SK-N-SH treated with all-trans-retinoic acid at 6 μM for 48 hours (cell line): ENCODE results near the gene GRM7.

Source experiments
- ATAC-seq: fragments of 200-7000 bp; cut with Tn5 transposase; 3 replicates; pipeline ENCODE4 v1.9.1; 2020; ENCODE audit warnings: mild to moderate bottlenecking, moderate library complexity
- ZFP3 ChIP-seq: fragments of 250-450 bp; sonication (Bioruptor Pico); IDR thresholded peaks from 2 replicates; pipeline ENCODE4 v1.5.0; 2020; ENCODE audit warnings: mild to moderate bottlenecking, moderate library complexity
- ZNF8 ChIP-seq: fragments of 450-650 bp; formaldehyde crosslinking; IDR thresholded peaks from 2 replicates; pipeline ENCODE4 v1.5.0; 2020; ENCODE audit warnings: mild to moderate bottlenecking, moderate library complexity
- TF ChIP-seq, protein P1 (sequence below): fragments of 250-450 bp; sonication (Bioruptor Pico); IDR thresholded peaks from 2 replicates; pipeline ENCODE4 v1.5.1; 2020; ENCODE audit warnings: low read depth, mild to moderate bottlenecking, moderate library complexity
- TF ChIP-seq, protein P2 (sequence below): fragments of 250-450 bp; sonication (Bioruptor Pico); IDR thresholded peaks from 2 replicates; pipeline ENCODE4 v1.8.0; 2020; ENCODE audit warnings: mild to moderate bottlenecking, moderate library complexity, borderline replicate concordance

The GRM7 gene

GRCh38 chr3:7790141-7790540 lies 929.2 kb downstream of the GRM7 start:
- TF ChIP-seq ZNF8 (CRISPR knock-in tag) (no peak), ZFP3 (CRISPR knock-in tag) (no peak)
- TF ChIP-seq, protein P1, sequence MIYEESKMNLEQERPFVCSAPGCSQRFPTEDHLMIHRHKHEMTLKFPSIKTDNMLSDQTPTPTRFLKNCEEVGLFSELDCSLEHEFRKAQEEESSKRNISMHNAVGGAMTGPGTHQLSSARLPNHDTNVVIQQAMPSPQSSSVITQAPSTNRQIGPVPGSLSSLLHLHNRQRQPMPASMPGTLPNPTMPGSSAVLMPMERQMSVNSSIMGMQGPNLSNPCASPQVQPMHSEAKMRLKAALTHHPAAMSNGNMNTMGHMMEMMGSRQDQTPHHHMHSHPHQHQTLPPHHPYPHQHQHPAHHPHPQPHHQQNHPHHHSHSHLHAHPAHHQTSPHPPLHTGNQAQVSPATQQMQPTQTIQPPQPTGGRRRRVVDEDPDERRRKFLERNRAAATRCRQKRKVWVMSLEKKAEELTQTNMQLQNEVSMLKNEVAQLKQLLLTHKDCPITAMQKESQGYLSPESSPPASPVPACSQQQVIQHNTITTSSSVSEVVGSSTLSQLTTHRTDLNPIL (CRISPR knock-in tag): no peak
- TF ChIP-seq, protein P2, sequence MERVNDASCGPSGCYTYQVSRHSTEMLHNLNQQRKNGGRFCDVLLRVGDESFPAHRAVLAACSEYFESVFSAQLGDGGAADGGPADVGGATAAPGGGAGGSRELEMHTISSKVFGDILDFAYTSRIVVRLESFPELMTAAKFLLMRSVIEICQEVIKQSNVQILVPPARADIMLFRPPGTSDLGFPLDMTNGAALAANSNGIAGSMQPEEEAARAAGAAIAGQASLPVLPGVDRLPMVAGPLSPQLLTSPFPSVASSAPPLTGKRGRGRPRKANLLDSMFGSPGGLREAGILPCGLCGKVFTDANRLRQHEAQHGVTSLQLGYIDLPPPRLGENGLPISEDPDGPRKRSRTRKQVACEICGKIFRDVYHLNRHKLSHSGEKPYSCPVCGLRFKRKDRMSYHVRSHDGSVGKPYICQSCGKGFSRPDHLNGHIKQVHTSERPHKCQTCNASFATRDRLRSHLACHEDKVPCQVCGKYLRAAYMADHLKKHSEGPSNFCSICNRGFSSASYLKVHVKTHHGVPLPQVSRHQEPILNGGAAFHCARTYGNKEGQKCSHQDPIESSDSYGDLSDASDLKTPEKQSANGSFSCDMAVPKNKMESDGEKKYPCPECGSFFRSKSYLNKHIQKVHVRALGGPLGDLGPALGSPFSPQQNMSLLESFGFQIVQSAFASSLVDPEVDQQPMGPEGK (CRISPR knock-in tag): no peak
- ATAC-seq: no peak
